A673 (cell line): Measurements from ENCODE around the gene GTPBP8.

Experiments used
- EZH2 ChIP-seq: fragments of 200-600 bp; sonication (generic); IDR thresholded peaks from 2 replicates; pipeline ENCODE4 v1.6.1; 2017; ENCODE audit warnings: borderline replicate concordance, low read depth, mild to moderate bottlenecking, mixed read lengths, antibody characterized with exemption, low read length; ENCODE audit not compliant: poor library complexity, severe bottlenecking
- TF ChIP-seq, protein P1 (sequence below): fragments of 300-800, 200-600 bp; sonication (generic); conservative IDR thresholded peaks from 2 replicates; pipeline ENCODE4 v1.5.1; 2017; ENCODE audit warnings: low read depth, mild to moderate bottlenecking, antibody characterized with exemption, low read length, moderate library complexity, mixed read lengths

DNA sequence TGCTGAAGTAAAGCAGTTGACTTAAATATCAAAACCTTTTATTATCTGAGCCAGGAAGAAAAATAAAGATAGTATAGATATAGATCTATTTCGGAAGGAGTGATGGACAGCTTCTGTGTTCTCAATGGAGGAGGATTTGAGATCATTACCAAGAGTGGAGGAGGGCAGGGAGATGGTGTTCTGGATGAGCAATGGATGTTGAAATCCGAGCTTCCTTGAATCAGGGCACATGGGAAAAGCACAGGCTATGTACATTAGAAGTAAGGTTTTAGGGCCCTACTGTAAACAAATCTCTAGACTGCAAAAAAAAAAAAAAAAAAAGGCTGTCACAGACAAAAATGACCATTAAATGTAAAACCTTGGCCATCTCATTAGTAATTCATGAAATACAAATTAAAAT lies 43.2 kb downstream of the GTPBP8 start:
- TF ChIP-seq, protein P1, sequence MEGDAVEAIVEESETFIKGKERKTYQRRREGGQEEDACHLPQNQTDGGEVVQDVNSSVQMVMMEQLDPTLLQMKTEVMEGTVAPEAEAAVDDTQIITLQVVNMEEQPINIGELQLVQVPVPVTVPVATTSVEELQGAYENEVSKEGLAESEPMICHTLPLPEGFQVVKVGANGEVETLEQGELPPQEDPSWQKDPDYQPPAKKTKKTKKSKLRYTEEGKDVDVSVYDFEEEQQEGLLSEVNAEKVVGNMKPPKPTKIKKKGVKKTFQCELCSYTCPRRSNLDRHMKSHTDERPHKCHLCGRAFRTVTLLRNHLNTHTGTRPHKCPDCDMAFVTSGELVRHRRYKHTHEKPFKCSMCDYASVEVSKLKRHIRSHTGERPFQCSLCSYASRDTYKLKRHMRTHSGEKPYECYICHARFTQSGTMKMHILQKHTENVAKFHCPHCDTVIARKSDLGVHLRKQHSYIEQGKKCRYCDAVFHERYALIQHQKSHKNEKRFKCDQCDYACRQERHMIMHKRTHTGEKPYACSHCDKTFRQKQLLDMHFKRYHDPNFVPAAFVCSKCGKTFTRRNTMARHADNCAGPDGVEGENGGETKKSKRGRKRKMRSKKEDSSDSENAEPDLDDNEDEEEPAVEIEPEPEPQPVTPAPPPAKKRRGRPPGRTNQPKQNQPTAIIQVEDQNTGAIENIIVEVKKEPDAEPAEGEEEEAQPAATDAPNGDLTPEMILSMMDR: no peak
- TF ChIP-seq EZH2: no peak
